Measurements from ENCODE around the gene COL20A1. TPM values are rescaled to one million over a fixed set of nuclear protein-coding genes. Genes with fewer than 3 reads are reported as not detected.

The COL20A1 gene
- total RNA-seq, 2 donors from 2014 or later = 7.1 TPM; not detected in 1

GRCh38 chr20:63286781-63287696, 5.9 kb upstream of the COL20A1 start:
- TF ChIP-seq POLR2A (IDR thresholded peaks at IDR 0.05) (no peak), POLR2AphosphoS5 (IDR thresholded peaks at IDR 0.05) (no peak), CTCF (IDR thresholded peaks at IDR 0.05) (no peak)
- Histone ChIP-seq H3K9me3 (no peaks in the 10 kb centered on the region), H3K4me1 (replicated peaks) (no peaks in the 10 kb centered on the region), H3K27ac (no peak overlapping the region), H3K4me3 (no peak overlapping the region), H3K27me3 (replicated peaks; ENCODE audit: insufficient read depth) (no peaks in the 10 kb centered on the region), H3K36me3 (peaks cover 4 to 5% of the 10 kb centered on the region in 2 donors)
- DNase-seq (ENCODE audit: low spot score) = no peak
- 73% methylated on average over 22 of the region's 23 CpGs for WGBS
- intact Hi-C loops (cut with DNase I) = no loop called here

GRCh38 chr20:63287697-63288580, 5.0 kb upstream of the COL20A1 start:
- no peaks in the 10 kb centered on the region for H3K27me3 ChIP-seq (replicated peaks; ENCODE audit: insufficient read depth)
- H3K36me3 ChIP-seq = peaks cover 2% of the 10 kb centered on the region in 2 donors
- no peak for DNase-seq (ENCODE audit: low spot score)
- TF ChIP-seq POLR2AphosphoS5 (IDR thresholded peaks at IDR 0.05) (no peak), POLR2A (IDR thresholded peaks at IDR 0.05) (no peak), CTCF (IDR thresholded peaks at IDR 0.05) (no peak)
- no peaks in the 10 kb centered on the region for H3K9me3 ChIP-seq
- intact Hi-C loops (cut with DNase I) = no loop called here
- H3K4me1 ChIP-seq (replicated peaks) = no peaks in the 10 kb centered on the region
- H3K4me3 ChIP-seq = no peak overlapping the region
- no peak overlapping the region for H3K27ac ChIP-seq
- WGBS = 87% methylated on average over 47 of the region's 55 CpGs

- Histone ChIP-seq H3K36me3 (no peaks in the 10 kb centered on the region), H3K4me1 (replicated peaks) (no peaks in the 10 kb centered on the region), H3K27ac (no peak overlapping the region), H3K27me3 (replicated peaks; ENCODE audit: insufficient read depth) (no peaks in the 10 kb centered on the region), H3K4me3 (no peak overlapping the region), H3K9me3 (no peaks in the 10 kb centered on the region)
- TF ChIP-seq POLR2AphosphoS5 (IDR thresholded peaks at IDR 0.05) = no peak
- intact Hi-C loops (cut with DNase I) = no loop called here
- DNase-seq (ENCODE audit: low spot score) = no peak
- WGBS = 89% methylated on average over 27 of the region's 28 CpGs
Observed at GRCh38 chr20:63288581-63289251, 4.3 kb upstream of the COL20A1 start.

- TF ChIP-seq POLR2A (IDR thresholded peaks at IDR 0.05) (no peak), CTCF (IDR thresholded peaks at IDR 0.05) (no peak), POLR2AphosphoS5 (IDR thresholded peaks at IDR 0.05) (no peak)
- H3K27ac ChIP-seq = no peak overlapping the region
- no peaks in the 10 kb centered on the region for H3K9me3 ChIP-seq
- no peak for DNase-seq (ENCODE audit: low spot score)
- peaks cover 5% of the 10 kb centered on the region for H3K27me3 ChIP-seq (replicated peaks; ENCODE audit: insufficient read depth)
- H3K4me1 ChIP-seq (replicated peaks) = no peaks in the 10 kb centered on the region
- WGBS = 83% methylated on average over 19 of the region's 25 CpGs
- intact Hi-C loops (cut with DNase I) = no loop called here
- no peak overlapping the region for H3K4me3 ChIP-seq
- H3K36me3 ChIP-seq = no peaks in the 10 kb centered on the region
Observed at GRCh38 chr20:63289311-63290135, 3.5 kb upstream of the COL20A1 start.

All from prostate gland (tissue), 2 donors.